Measurements from ENCODE around the gene BDP1.

DNA sequence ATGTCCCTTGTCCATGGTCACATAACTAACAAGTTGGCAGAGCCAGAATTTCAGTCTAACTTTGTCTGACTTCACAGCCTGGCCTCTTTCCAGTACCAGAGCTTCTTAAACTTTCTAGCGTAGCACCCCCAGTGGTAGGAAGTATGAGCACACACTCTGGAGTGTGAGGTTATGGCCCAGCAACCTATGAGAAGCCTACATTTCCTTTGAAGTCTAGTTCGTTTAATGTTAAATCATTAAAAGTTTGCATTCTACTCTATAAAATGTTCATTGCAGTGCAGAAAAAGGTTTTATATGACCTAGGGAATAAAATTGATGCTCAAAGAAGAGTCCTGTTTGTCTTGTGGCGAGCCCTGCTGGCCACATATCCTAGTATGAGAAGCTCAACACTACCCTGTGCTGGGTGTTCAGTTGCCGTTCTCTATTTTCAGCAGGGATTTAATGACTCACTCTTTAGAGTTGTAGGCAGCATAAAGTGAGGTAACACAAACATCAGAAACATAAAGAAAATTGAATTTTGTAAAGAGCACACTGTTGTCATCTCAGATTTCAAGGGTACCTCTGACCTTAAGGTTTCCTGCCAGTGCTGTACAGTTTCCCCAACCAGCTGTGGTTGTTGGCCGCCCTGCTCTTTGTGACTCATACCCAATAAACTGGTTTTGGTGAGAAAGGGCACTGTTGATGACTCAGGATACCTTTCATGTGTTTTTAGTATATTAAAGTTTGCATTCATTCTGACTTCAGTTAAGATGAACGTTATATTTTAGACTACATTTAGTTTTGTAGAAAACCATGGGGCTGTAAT, 146.0 kb downstream of the BDP1 start:
- TF ChIP-seq, protein P1, sequence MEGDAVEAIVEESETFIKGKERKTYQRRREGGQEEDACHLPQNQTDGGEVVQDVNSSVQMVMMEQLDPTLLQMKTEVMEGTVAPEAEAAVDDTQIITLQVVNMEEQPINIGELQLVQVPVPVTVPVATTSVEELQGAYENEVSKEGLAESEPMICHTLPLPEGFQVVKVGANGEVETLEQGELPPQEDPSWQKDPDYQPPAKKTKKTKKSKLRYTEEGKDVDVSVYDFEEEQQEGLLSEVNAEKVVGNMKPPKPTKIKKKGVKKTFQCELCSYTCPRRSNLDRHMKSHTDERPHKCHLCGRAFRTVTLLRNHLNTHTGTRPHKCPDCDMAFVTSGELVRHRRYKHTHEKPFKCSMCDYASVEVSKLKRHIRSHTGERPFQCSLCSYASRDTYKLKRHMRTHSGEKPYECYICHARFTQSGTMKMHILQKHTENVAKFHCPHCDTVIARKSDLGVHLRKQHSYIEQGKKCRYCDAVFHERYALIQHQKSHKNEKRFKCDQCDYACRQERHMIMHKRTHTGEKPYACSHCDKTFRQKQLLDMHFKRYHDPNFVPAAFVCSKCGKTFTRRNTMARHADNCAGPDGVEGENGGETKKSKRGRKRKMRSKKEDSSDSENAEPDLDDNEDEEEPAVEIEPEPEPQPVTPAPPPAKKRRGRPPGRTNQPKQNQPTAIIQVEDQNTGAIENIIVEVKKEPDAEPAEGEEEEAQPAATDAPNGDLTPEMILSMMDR (IDR thresholded peaks at IDR 0.05; ENCODE audit: insufficient read depth, low read length, poor library complexity, severe bottlenecking) = peak; percentile 48
- no peak for TF ChIP-seq EZH2phosphoT487 (conservative IDR thresholded peaks at IDR 0.05; ENCODE audit: low read length)
